ENCODE results near the gene SERPINA3.

The SERPINA3 gene

DNA sequence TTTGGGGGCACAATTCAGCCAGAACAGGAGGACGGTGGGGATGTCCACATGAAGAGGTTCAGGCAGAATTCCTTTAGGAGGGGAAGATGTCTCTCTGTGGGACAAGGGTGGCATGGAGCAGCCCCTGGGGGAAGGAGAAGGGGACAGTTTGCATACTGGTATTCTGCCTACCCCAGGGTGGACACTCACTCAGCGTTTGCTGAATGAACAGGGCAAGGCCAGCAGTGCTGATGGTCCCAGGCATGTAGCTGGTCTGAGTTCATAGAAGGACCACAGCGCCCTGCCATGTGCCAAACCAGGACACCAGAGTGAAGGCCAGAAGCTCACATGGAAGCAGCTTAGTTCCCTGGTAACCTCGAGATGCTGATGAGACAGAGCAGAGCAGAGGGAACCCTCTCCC is 25.6 kb upstream of the SERPINA3 start:
- H3K14ac ChIP-seq (ENCODE audit: low read length in 2 of 2), result no peak overlapping the region
- no peak overlapping the region for H4K91ac ChIP-seq (ENCODE audit: low read length)
- H3K79me1 ChIP-seq (replicated peaks; ENCODE audit: low read length, poor library complexity, severe bottlenecking), result no peaks in the 10 kb centered on the region
- H3K9me3 ChIP-seq (ENCODE audit: control insufficient read depth, low read length), result no peaks in the 10 kb centered on the region
- no peak overlapping the region for H2BK12ac ChIP-seq (ENCODE audit: low read length in 2 of 2)
- no peaks in the 10 kb centered on the region for H3K36me3 ChIP-seq (ENCODE audit: control insufficient read depth in 1 of 2, insufficient read depth in 2 of 2, low read depth in 1 of 2, low read length in 2 of 2)
- no peak overlapping the region for H2AFZ ChIP-seq (ENCODE audit: low read depth, low read length)
- no peaks in the 10 kb centered on the region for H3K4me1 ChIP-seq (ENCODE audit: control insufficient read depth, insufficient read depth, low read depth, low read length)
- H2AK5ac ChIP-seq (ENCODE audit: low read length, severe bottlenecking), result no peak overlapping the region
- H3K27me3 ChIP-seq (ENCODE audit: control insufficient read depth in 1 of 2, insufficient read depth in 1 of 2, low read length in 2 of 2), result peaks cover 10 to 54% of the 10 kb centered on the region in 2 experiments
- no peak overlapping the region for H3K4me2 ChIP-seq (ENCODE audit: low read length, poor library complexity, severe bottlenecking)
- WGBS, result 77% methylated on average over 4 of the region's 4 CpGs
- no peak overlapping the region for H3K18ac ChIP-seq (ENCODE audit: low read depth in 1 of 2, low read length in 2 of 2)
- H3K9ac ChIP-seq (ENCODE audit: low read length), result no peak overlapping the region
- H2BK5ac ChIP-seq (ENCODE audit: low read depth, low read length, poor library complexity, severe bottlenecking), result no peak overlapping the region
- H4K8ac ChIP-seq (ENCODE audit: low read length), result no peak overlapping the region
- no peak for DNase-seq
- no peak overlapping the region for H3K23ac ChIP-seq (ENCODE audit: low read length in 2 of 2)
- no peak overlapping the region for H3K4me3 ChIP-seq (ENCODE audit: insufficient read depth in 1 of 2, low read depth in 1 of 2, low read length in 2 of 2)
- H2BK120ac ChIP-seq (ENCODE audit: low read depth, low read length), result no peak overlapping the region
- H3K4ac ChIP-seq (ENCODE audit: low read depth in 1 of 2, low read length in 2 of 2), result no peak overlapping the region
- no peak overlapping the region for H2BK15ac ChIP-seq (ENCODE audit: low read depth, poor library complexity, severe bottlenecking)
- H3K27ac ChIP-seq (ENCODE audit: low read length, poor library complexity, severe bottlenecking), result no peak overlapping the region

DNA sequence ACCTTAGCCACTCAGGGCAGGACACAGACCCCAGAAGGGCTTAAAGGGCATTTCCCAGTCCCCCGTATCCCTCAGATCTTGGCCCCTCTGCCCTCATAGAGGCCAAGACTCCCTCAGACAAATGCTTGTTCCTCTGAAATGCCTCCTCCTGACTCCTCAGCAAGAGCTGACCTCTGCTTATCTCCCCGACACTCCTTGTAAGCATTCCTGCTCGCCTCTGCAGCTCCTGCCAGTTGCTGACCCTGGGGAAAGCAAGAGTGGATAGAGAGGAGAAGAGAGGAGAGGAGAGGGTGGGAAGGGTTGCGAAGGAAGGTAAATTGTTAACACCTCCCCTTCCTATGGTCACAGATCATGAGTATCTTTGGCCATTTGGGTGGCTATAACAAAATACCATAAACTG is 23.9 kb upstream of the SERPINA3 start:
- no peak overlapping the region for H2BK12ac ChIP-seq (ENCODE audit: low read length in 2 of 2)
- H3K4me2 ChIP-seq (ENCODE audit: low read length, poor library complexity, severe bottlenecking), result no peak overlapping the region
- H3K4me3 ChIP-seq (ENCODE audit: insufficient read depth in 1 of 2, low read depth in 1 of 2, low read length in 2 of 2), result no peak overlapping the region
- no peak overlapping the region for H2AK5ac ChIP-seq (ENCODE audit: low read length, severe bottlenecking)
- no peak overlapping the region for H4K91ac ChIP-seq (ENCODE audit: low read length)
- no peak overlapping the region for H2BK120ac ChIP-seq (ENCODE audit: low read depth, low read length)
- no peak overlapping the region for H3K9ac ChIP-seq (ENCODE audit: low read length)
- H3K36me3 ChIP-seq (ENCODE audit: control insufficient read depth in 1 of 2, insufficient read depth in 2 of 2, low read depth in 1 of 2, low read length in 2 of 2), result no peaks in the 10 kb centered on the region
- no peak overlapping the region for H2BK5ac ChIP-seq (ENCODE audit: low read depth, low read length, poor library complexity, severe bottlenecking)
- H3K4me1 ChIP-seq (ENCODE audit: control insufficient read depth, insufficient read depth, low read depth, low read length), result no peaks in the 10 kb centered on the region
- H3K79me1 ChIP-seq (replicated peaks; ENCODE audit: low read length, poor library complexity, severe bottlenecking), result no peaks in the 10 kb centered on the region
- H3K27ac ChIP-seq (ENCODE audit: low read length, poor library complexity, severe bottlenecking), result no peak overlapping the region
- no peak overlapping the region for H2BK15ac ChIP-seq (ENCODE audit: low read depth, poor library complexity, severe bottlenecking)
- no peak overlapping the region for H3K14ac ChIP-seq (ENCODE audit: low read length in 2 of 2)
- no peak overlapping the region for H3K18ac ChIP-seq (ENCODE audit: low read depth in 1 of 2, low read length in 2 of 2)
- H4K8ac ChIP-seq (ENCODE audit: low read length), result no peak overlapping the region
- DNase-seq, result no peak
- no peak overlapping the region for H3K4ac ChIP-seq (ENCODE audit: low read depth in 1 of 2, low read length in 2 of 2)
- no peaks in the 10 kb centered on the region for H3K9me3 ChIP-seq (ENCODE audit: control insufficient read depth, low read length)
- 72% methylated on average over 1 of the region's 4 CpGs for WGBS
- H2AFZ ChIP-seq (ENCODE audit: low read depth, low read length), result no peak overlapping the region
- H3K27me3 ChIP-seq (ENCODE audit: control insufficient read depth in 1 of 2, insufficient read depth in 1 of 2, low read length in 2 of 2), result peaks cover 10 to 49% of the 10 kb centered on the region in 2 experiments
- no peak overlapping the region for H3K23ac ChIP-seq (ENCODE audit: low read length in 2 of 2)

DNA sequence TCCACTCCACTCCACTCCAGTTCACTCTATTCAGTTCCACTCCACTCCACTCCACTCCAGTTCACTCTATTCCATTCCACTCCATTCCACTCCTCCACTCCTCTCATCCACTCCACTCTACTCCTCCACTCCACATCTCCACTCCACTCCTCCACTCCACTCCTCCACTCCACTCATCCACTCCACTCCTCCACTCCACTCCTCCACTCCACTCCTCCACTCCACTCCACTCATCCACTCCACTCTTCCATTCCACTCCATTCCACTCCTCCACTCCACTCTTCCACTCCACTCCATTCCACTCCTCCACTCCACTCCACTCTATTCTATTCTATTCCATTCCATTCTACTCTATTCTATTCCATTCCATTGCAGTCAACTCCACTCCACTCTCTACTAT is 21.1 kb upstream of the SERPINA3 start:
- H3K9ac ChIP-seq (ENCODE audit: low read length), result no peak overlapping the region

DNA sequence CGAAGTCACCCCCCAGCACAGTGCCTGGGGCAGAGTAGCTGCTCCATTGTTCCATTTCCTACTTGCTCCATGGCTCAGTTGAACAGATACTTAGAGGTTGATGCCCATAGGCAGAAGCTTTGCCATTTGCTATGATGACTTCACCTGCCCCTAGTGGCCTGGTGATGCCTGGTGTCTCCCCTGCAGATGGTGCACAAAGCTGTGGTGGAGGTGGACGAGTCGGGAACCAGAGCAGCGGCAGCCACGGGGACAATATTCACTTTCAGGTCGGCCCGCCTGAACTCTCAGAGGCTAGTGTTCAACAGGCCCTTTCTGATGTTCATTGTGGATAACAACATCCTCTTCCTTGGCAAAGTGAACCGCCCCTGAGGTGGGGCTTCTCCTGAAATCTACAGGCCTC is 20.3 kb upstream of the SERPINA3 start:
- DNase-seq, result no peak
- H4K91ac ChIP-seq (ENCODE audit: low read length), result no peak overlapping the region
- H3K27me3 ChIP-seq (ENCODE audit: control insufficient read depth in 1 of 2, insufficient read depth in 1 of 2, low read length in 2 of 2), result peaks cover 7 to 25% of the 10 kb centered on the region in 2 experiments
- H3K27ac ChIP-seq (ENCODE audit: low read length, poor library complexity, severe bottlenecking), result no peak overlapping the region
- no peak overlapping the region for H3K9ac ChIP-seq (ENCODE audit: low read length)
- H4K8ac ChIP-seq (ENCODE audit: low read length), result no peak overlapping the region
- H3K36me3 ChIP-seq (ENCODE audit: control insufficient read depth in 1 of 2, insufficient read depth in 2 of 2, low read depth in 1 of 2, low read length in 2 of 2), result no peaks in the 10 kb centered on the region
- no peak overlapping the region for H3K23ac ChIP-seq (ENCODE audit: low read length in 2 of 2)
- no peak overlapping the region for H2BK120ac ChIP-seq (ENCODE audit: low read depth, low read length)
- no peak overlapping the region for H2AFZ ChIP-seq (ENCODE audit: low read depth, low read length)
- H2AK5ac ChIP-seq (ENCODE audit: low read length, severe bottlenecking), result no peak overlapping the region
- H3K4me2 ChIP-seq (ENCODE audit: low read length, poor library complexity, severe bottlenecking), result no peak overlapping the region
- no peak overlapping the region for H2BK12ac ChIP-seq (ENCODE audit: low read length in 2 of 2)
- H3K4ac ChIP-seq (ENCODE audit: low read depth in 1 of 2, low read length in 2 of 2), result no peak overlapping the region
- no peak overlapping the region for H3K18ac ChIP-seq (ENCODE audit: low read depth in 1 of 2, low read length in 2 of 2)
- no peaks in the 10 kb centered on the region for H3K4me1 ChIP-seq (ENCODE audit: control insufficient read depth, insufficient read depth, low read depth, low read length)
- no peak overlapping the region for H3K14ac ChIP-seq (ENCODE audit: low read length in 2 of 2)
- 86% methylated on average over 8 of the region's 8 CpGs for WGBS
- no peaks in the 10 kb centered on the region for H3K9me3 ChIP-seq (ENCODE audit: control insufficient read depth, low read length)
- no peak overlapping the region for H2BK5ac ChIP-seq (ENCODE audit: low read depth, low read length, poor library complexity, severe bottlenecking)
- no peaks in the 10 kb centered on the region for H3K79me1 ChIP-seq (replicated peaks; ENCODE audit: low read length, poor library complexity, severe bottlenecking)
- H3K4me3 ChIP-seq (ENCODE audit: insufficient read depth in 1 of 2, low read depth in 1 of 2, low read length in 2 of 2), result no peak overlapping the region
- H2BK15ac ChIP-seq (ENCODE audit: low read depth, poor library complexity, severe bottlenecking), result no peak overlapping the region

More for the DNA sequence above, 21.1 kb upstream of the SERPINA3 start:
- H3K4me3 ChIP-seq (ENCODE audit: insufficient read depth in 1 of 2, low read depth in 1 of 2, low read length in 2 of 2), result no peak overlapping the region
- H2BK15ac ChIP-seq (ENCODE audit: low read depth, poor library complexity, severe bottlenecking), result no peak overlapping the region
- no peak overlapping the region for H4K8ac ChIP-seq (ENCODE audit: low read length)
- no peak overlapping the region for H3K18ac ChIP-seq (ENCODE audit: low read depth in 1 of 2, low read length in 2 of 2)
- H3K4ac ChIP-seq (ENCODE audit: low read depth in 1 of 2, low read length in 2 of 2), result no peak overlapping the region
- peaks cover 10 to 32% of the 10 kb centered on the region in 2 experiments for H3K27me3 ChIP-seq (ENCODE audit: control insufficient read depth in 1 of 2, insufficient read depth in 1 of 2, low read length in 2 of 2)
- no peak overlapping the region for H2BK120ac ChIP-seq (ENCODE audit: low read depth, low read length)
- H3K23ac ChIP-seq (ENCODE audit: low read length in 2 of 2), result no peak overlapping the region
- H2BK5ac ChIP-seq (ENCODE audit: low read depth, low read length, poor library complexity, severe bottlenecking), result no peak overlapping the region
- H3K9me3 ChIP-seq (ENCODE audit: control insufficient read depth, low read length), result no peaks in the 10 kb centered on the region
- H3K79me1 ChIP-seq (replicated peaks; ENCODE audit: low read length, poor library complexity, severe bottlenecking), result no peaks in the 10 kb centered on the region
- no peak overlapping the region for H2BK12ac ChIP-seq (ENCODE audit: low read length in 2 of 2)
- H3K4me2 ChIP-seq (ENCODE audit: low read length, poor library complexity, severe bottlenecking), result no peak overlapping the region
- no peaks in the 10 kb centered on the region for H3K36me3 ChIP-seq (ENCODE audit: control insufficient read depth in 1 of 2, insufficient read depth in 2 of 2, low read depth in 1 of 2, low read length in 2 of 2)
- no peak overlapping the region for H2AK5ac ChIP-seq (ENCODE audit: low read length, severe bottlenecking)
- H4K91ac ChIP-seq (ENCODE audit: low read length), result no peak overlapping the region
- DNase-seq, result no peak
- no peak overlapping the region for H2AFZ ChIP-seq (ENCODE audit: low read depth, low read length)
- H3K14ac ChIP-seq (ENCODE audit: low read length in 2 of 2), result no peak overlapping the region
- no peak overlapping the region for H3K27ac ChIP-seq (ENCODE audit: low read length, poor library complexity, severe bottlenecking)
- no peaks in the 10 kb centered on the region for H3K4me1 ChIP-seq (ENCODE audit: control insufficient read depth, insufficient read depth, low read depth, low read length)

Data from mesenchymal stem cell (in vitro differentiated cells and primary cell).